Kidney (tissue), 14 donors: Measurements from ENCODE around the gene IL1RAPL1. TPM values are rescaled to one million over a fixed set of nuclear protein-coding genes. Genes with fewer than 3 reads are reported as not detected.

ENCODE experiments used
- DNase-seq, 5 donors: peaks; one replicate each; pipeline ENCODE4 v3.0.0-alpha.2; 2013 to 2020
- FAIRE-seq: peaks from 2 replicates; lab custom pipeline; 2012; peaks lifted over from hg19 to GRCh38; lab: Jason Lieb, UNC
- H3K27ac ChIP-seq, 2 donors: one replicate each; pipeline ENCODE4 v1.7.0; 2013; ENCODE audit warnings: low read depth in 2 of 2, low read length in 2 of 2, inconsistent platforms in 1 of 2
- H3K27me3 ChIP-seq: one replicate; pipeline ENCODE4 v1.7.1; 2013; ENCODE audit warnings: low read length, inconsistent platforms; ENCODE audit not compliant: control insufficient read depth, insufficient read depth
- H3K36me3 ChIP-seq, 3 donors: one replicate each; pipeline versions ENCODE4 v1.7.0 to v1.7.1; 2013; ENCODE audit warnings: low read length in 3 of 3, control low read depth in 1 of 3, inconsistent platforms in 1 of 3; ENCODE audit not compliant: insufficient read depth in 3 of 3, control insufficient read depth in 2 of 3
- H3K4me1 ChIP-seq, 3 donors: one replicate each; pipeline versions ENCODE4 v1.7.0 to v1.7.1; 2013; ENCODE audit warnings: low read length in 3 of 3, inconsistent platforms in 1 of 3, low read depth in 1 of 3; ENCODE audit not compliant: control insufficient read depth in 2 of 3, insufficient read depth in 2 of 3
- H3K4me3 ChIP-seq, 3 donors: one replicate each; pipeline versions ENCODE4 v1.7.0 to v1.8.1; 2013; ENCODE audit warnings: low read length in 3 of 3, control low read depth in 1 of 3, inconsistent platforms in 1 of 3
- H3K9ac ChIP-seq, 3 donors: one replicate each; pipeline versions ENCODE4 v1.7.0 to v1.7.1; 2013; ENCODE audit warnings: low read length in 3 of 3, control low read depth in 1 of 3, inconsistent platforms in 1 of 3
- H3K9me3 ChIP-seq, 3 donors: one replicate each; pipeline versions ENCODE4 v1.7.0 to v1.7.1; 2013; ENCODE audit warnings: low read length in 3 of 3, control low read depth in 1 of 3, inconsistent platforms in 1 of 3; ENCODE audit not compliant: control insufficient read depth in 2 of 3, insufficient read depth in 1 of 3
- CTCF ChIP-seq: IDR thresholded peaks from 3 replicates; pipeline ENCODE4 v1.5.1; 2012; ENCODE audit warnings: mild to moderate bottlenecking, moderate library complexity, borderline replicate concordance; ENCODE audit not compliant: insufficient read depth; ENCODE audit errors: extremely low read depth
- intact Hi-C: fragments of 100-400 bp; cut with DNase I; formaldehyde crosslinking; loops from one replicate; pipeline ENCODE4 v1.11.1; 2022
- polyA plus RNA-seq: library from polyadenylated mRNA; stranded (reverse); fragments of 350-450 nt; fragmentation: Illumina TruSeq; extraction: RNeasy Lipid Tissue Mini Kit (QIAGEN cat#74804); gene quantifications from one replicate; pipeline ENCODE4 v1.2.3, GENCODE V29; 2014; ENCODE audit warnings: low read depth, low replicate concordance; ENCODE audit not compliant: insufficient read depth
- total RNA-seq: library from RNA; stranded (reverse); fragmentation: NEBNext Ultra II Directional; extraction: Animal tissue kit (Norgen Biotek cat#: 25700); gene quantifications from one replicate; pipeline ENCODE4 v1.2.1, GENCODE V29; 2021
- donor health status: control.
- donor health status: control.
- donor health status: control.
- donor health status: control.
- donor health status: control.
- donor health status: DM: yes; HTN: yes; CAD: no.
- donor health status: Normal renal cell carcinoma (clear cell type).

The IL1RAPL1 gene
- total and polyA plus RNA-seq, 2 donors from 2014 or later = 0.19 TPM; not detected in 1

- TF ChIP-seq CTCF = no peak
- Histone ChIP-seq H3K9ac (no peak overlapping the region), H3K27me3 (no peaks in the 10 kb centered on the region), H3K4me3 (no peak overlapping the region), H3K9me3 (no peaks in the 10 kb centered on the region), H3K27ac (no peak overlapping the region), H3K4me1 (no peaks in the 10 kb centered on the region), H3K36me3 (no peaks in the 10 kb centered on the region)
- DNase-seq (no peak), FAIRE-seq (no peak)
- intact Hi-C loops = no loop called here
These were observed 36.8 kb upstream of the IL1RAPL1 start for GRCh38 chrX:28550331-28550872.

GRCh38 chrX:28552322-28552721, 34.9 kb upstream of the IL1RAPL1 start:
- Histone ChIP-seq H3K27ac (no peak overlapping the region), H3K4me3 (no peak overlapping the region), H3K9me3 (no peaks in the 10 kb centered on the region), H3K36me3 (no peaks in the 10 kb centered on the region), H3K27me3 (no peaks in the 10 kb centered on the region), H3K9ac (no peak overlapping the region), H3K4me1 (no peaks in the 10 kb centered on the region)
- FAIRE-seq = no peak
- DNase-seq = no peak
- TF ChIP-seq CTCF = no peak
- intact Hi-C loops = no loop called here

- no peaks in the 10 kb centered on the region for H3K36me3 ChIP-seq
- no peaks in the 10 kb centered on the region for H3K9me3 ChIP-seq
- TF ChIP-seq CTCF = no peak
- H3K4me3 ChIP-seq = no peak overlapping the region
- H3K9ac ChIP-seq = no peak overlapping the region
- FAIRE-seq (no peak), DNase-seq (no peak)
- H3K27me3 ChIP-seq = no peaks in the 10 kb centered on the region
- intact Hi-C loops = no loop called here
- no peak overlapping the region for H3K27ac ChIP-seq
- H3K4me1 ChIP-seq = no peaks in the 10 kb centered on the region
These were observed 34.1 kb upstream of the IL1RAPL1 start for GRCh38 chrX:28552882-28553829.
